HepG2 (cell line): ENCODE results near the gene TPPP2. TPM values are rescaled to one million over a fixed set of nuclear protein-coding genes. Genes with fewer than 3 reads are reported as not detected.

ENCODE experiments used
- BRD4 ChIP-seq: sonication (generic); formaldehyde crosslinking; IDR thresholded peaks from 2 replicates; pipeline ENCODE4 v1.4.0; 2020; ENCODE audit warnings: missing genetic modification reagents
- CAMTA2 ChIP-seq: sonication (generic); formaldehyde crosslinking; IDR thresholded peaks from 2 replicates; pipeline ENCODE4 v1.4.0; 2020; ENCODE audit warnings: mild to moderate bottlenecking, missing genetic modification reagents, borderline replicate concordance
- GMEB1 ChIP-seq: sonication (generic); formaldehyde crosslinking; IDR thresholded peaks from 2 replicates; pipeline ENCODE4 v1.5.1; 2020; ENCODE audit warnings: missing genetic modification reagents, mild to moderate bottlenecking, borderline replicate concordance
- KAT7 ChIP-seq: IDR thresholded peaks from 2 replicates; pipeline ENCODE4 v1.6.1; 2018; ENCODE audit warnings: borderline replicate concordance, missing compliant biosample characterization
- MTF2 ChIP-seq: sonication (generic); formaldehyde crosslinking; IDR thresholded peaks from 2 replicates; pipeline ENCODE4 v1.5.0; 2020; ENCODE audit warnings: missing genetic modification reagents, borderline replicate concordance
- NR2F1 ChIP-seq, 2 experiments: fragments of 450-650 bp in 1 of 2; formaldehyde crosslinking in 1 of 2; IDR thresholded peaks; 2 replicates each; pipeline versions ENCODE4 v1.5.0 to v1.6.1; 2016 to 2020; ENCODE audit warnings: mild to moderate bottlenecking in 1 of 2, missing compliant biosample characterization in 1 of 2, missing genetic modification reagents in 1 of 2, moderate library complexity in 1 of 2
- POLR2A ChIP-seq, 2 experiments: IDR thresholded peaks; 2 replicates each; pipeline ENCODE4 v1.6.1; 2011; ENCODE audit warnings: low read depth in 2 of 2, low read length in 2 of 2, mild to moderate bottlenecking in 1 of 2, moderate library complexity in 1 of 2; ENCODE audit not compliant: insufficient read depth in 1 of 2
- SRY ChIP-seq: sonication (generic); formaldehyde crosslinking; IDR thresholded peaks from 2 replicates; pipeline ENCODE4 v1.8.0; 2022; ENCODE audit warnings: mild to moderate bottlenecking, missing genetic modification reagents
- TAF1 ChIP-seq: sonication (generic); formaldehyde crosslinking; IDR thresholded peaks from 2 replicates; pipeline ENCODE4 v1.4.0; 2020; ENCODE audit warnings: missing genetic modification reagents
- ZNF451 ChIP-seq: sonication (generic); formaldehyde crosslinking; IDR thresholded peaks from 2 replicates; pipeline ENCODE4 v1.5.0; 2020; ENCODE audit warnings: mild to moderate bottlenecking, missing genetic modification reagents
- ZNF460 ChIP-seq: sonication (generic); formaldehyde crosslinking; IDR thresholded peaks from 2 replicates; pipeline ENCODE4 v1.5.1; 2020; ENCODE audit warnings: missing genetic modification reagents, mild to moderate bottlenecking, borderline replicate concordance
- ZNF468 ChIP-seq: sonication (generic); formaldehyde crosslinking; IDR thresholded peaks from 2 replicates; pipeline ENCODE4 v1.8.0; 2022; ENCODE audit warnings: mild to moderate bottlenecking, moderate library complexity, missing genetic modification reagents
- ZNF552 ChIP-seq: sonication (generic); formaldehyde crosslinking; IDR thresholded peaks from 2 replicates; pipeline ENCODE4 v1.9.0; 2022; ENCODE audit warnings: missing genetic modification reagents, mild to moderate bottlenecking, borderline replicate concordance
- ZNF564 ChIP-seq: sonication (generic); formaldehyde crosslinking; IDR thresholded peaks from 2 replicates; pipeline ENCODE4 v1.8.1; 2023; ENCODE audit warnings: mild to moderate bottlenecking, missing genetic modification reagents
- ZNF709 ChIP-seq: sonication (generic); formaldehyde crosslinking; IDR thresholded peaks from 2 replicates; pipeline ENCODE4 v1.5.0; 2020; ENCODE audit warnings: mild to moderate bottlenecking, missing genetic modification reagents
- ZNF747 ChIP-seq: sonication (generic); formaldehyde crosslinking; IDR thresholded peaks from 2 replicates; pipeline ENCODE4 v1.8.1; 2023; ENCODE audit warnings: missing genetic modification reagents, mild to moderate bottlenecking, borderline replicate concordance
- ZNF780A ChIP-seq: sonication (generic); formaldehyde crosslinking; IDR thresholded peaks from 2 replicates; pipeline ENCODE4 v1.8.0; 2022; ENCODE audit warnings: mild to moderate bottlenecking, missing genetic modification reagents, moderate library complexity
- polyA plus RNA-seq, 8 experiments: library from polyadenylated mRNA; depleted of rRNA in 3 of 8; stranded (reverse) in 7 of 8; unstranded in 1 of 8; fragments of >200 nt; fragmentation: Illumina TruSeq in 4 of 8; extraction: Trizol in 4 of 8; gene quantifications; 2 replicates each; pipeline versions ENCODE4 v1.2.1 to v1.2.3, GENCODE V29; 2011 to 2016; ENCODE audit warnings: low read depth in 4 of 8, missing spikeins in 1 of 8, mixed read lengths in 1 of 8; ENCODE audit not compliant: insufficient read depth in 1 of 8
- total RNA-seq, 5 experiments: library from RNA; depleted of rRNA; stranded (reverse); fragments of >200 nt; fragmentation: Illumina TruSeq; extraction: Trizol; gene quantifications; 2 replicates each; pipeline ENCODE4 v1.2.3, GENCODE V29; 2016; ENCODE audit warnings: low read depth in 1 of 5
- TF ChIP-seq, protein P1 (sequence below): sonication (generic); formaldehyde crosslinking; IDR thresholded peaks from 2 replicates; pipeline ENCODE4 v1.8.1; 2023; ENCODE audit warnings: mild to moderate bottlenecking, moderate library complexity, missing genetic modification reagents
- TF ChIP-seq, protein P2 (sequence below): sonication (generic); formaldehyde crosslinking; IDR thresholded peaks from 2 replicates; pipeline ENCODE4 v1.5.1; 2020; ENCODE audit warnings: mild to moderate bottlenecking, missing genetic modification reagents, moderate library complexity
- TF ChIP-seq, protein P3 (sequence below): sonication (generic); formaldehyde crosslinking; IDR thresholded peaks from 2 replicates; pipeline ENCODE4 v1.8.0; 2022; ENCODE audit warnings: mild to moderate bottlenecking, missing genetic modification reagents, borderline replicate concordance

The TPPP2 gene
- total and polyA plus RNA-seq, 2 of the 13 experiments (the other 11 are each of a cell fraction or from before 2014, with no cell fraction given), result 0.58 to 4.2 TPM

GRCh38 chr14:21069388-21070082 lies 39.5 kb downstream of the TPPP2 start (continued):
- no peak for TF ChIP-seq POLR2A (IDR thresholded peaks at IDR 0.05; ENCODE audit: insufficient read depth in 1 of 2, low read depth in 2 of 2, low read length in 2 of 2)
- 0 out of 2 replicates have a peak, but pooled peaks have one; percentile 51 for TF ChIP-seq GMEB1 (CRISPR knock-in tag)
- TF ChIP-seq ZNF468, result no peak
- peak; percentile 41; the same call in 1 of the 2 replicates for TF ChIP-seq ZNF460 (CRISPR knock-in tag)
- peak; percentile 75 to 85 for TF ChIP-seq NR2F1 (CRISPR knock-in tag; IDR thresholded peaks at IDR 0.05)
- TF ChIP-seq ZNF564 (CRISPR knock-in tag), result peak; percentile 71; the same call in 1 of the 2 replicates
- no peak for TF ChIP-seq ZNF709 (CRISPR knock-in tag)
- TF ChIP-seq, protein P1, sequence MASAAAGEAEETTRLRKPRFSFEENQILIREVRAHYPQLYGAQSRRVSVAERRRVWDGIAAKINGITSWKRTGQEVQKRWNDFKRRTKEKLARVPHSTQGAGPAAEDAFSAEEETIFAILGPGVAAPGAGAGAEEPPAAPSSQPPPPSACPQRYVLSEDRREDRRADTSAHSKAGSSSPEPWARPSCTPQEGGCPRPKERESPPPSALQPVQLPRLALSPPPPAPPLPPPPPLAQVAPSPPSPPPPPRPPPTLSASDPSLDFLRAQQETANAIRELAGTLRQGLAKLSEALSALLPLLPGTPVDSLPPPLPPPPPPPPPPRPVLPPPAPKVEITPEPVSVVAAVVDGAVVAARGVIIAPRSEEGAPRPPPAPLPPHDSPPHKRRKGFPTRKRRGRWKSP (CRISPR knock-in tag), result peak; percentile 35; the same call in 1 of the 2 replicates
- TF ChIP-seq MTF2 (CRISPR knock-in tag), result peak; percentile 40; the same call in 1 of the 2 replicates
- TF ChIP-seq SRY (CRISPR knock-in tag), result 0 out of 2 replicates have a peak, but pooled peaks have one; percentile 49
- TF ChIP-seq ZNF451, result no peak
- TF ChIP-seq ZNF780A, result 0 out of 2 replicates have a peak, but pooled peaks have one; percentile 29
- TF ChIP-seq ZNF552 (CRISPR knock-in tag), result 0 out of 2 replicates have a peak, but pooled peaks have one; percentile 70
- TF ChIP-seq TAF1 (CRISPR knock-in tag), result peak; percentile 59
- 0 out of 2 replicates have a peak, but pooled peaks have one; percentile 1 for TF ChIP-seq KAT7
- TF ChIP-seq, protein P2, sequence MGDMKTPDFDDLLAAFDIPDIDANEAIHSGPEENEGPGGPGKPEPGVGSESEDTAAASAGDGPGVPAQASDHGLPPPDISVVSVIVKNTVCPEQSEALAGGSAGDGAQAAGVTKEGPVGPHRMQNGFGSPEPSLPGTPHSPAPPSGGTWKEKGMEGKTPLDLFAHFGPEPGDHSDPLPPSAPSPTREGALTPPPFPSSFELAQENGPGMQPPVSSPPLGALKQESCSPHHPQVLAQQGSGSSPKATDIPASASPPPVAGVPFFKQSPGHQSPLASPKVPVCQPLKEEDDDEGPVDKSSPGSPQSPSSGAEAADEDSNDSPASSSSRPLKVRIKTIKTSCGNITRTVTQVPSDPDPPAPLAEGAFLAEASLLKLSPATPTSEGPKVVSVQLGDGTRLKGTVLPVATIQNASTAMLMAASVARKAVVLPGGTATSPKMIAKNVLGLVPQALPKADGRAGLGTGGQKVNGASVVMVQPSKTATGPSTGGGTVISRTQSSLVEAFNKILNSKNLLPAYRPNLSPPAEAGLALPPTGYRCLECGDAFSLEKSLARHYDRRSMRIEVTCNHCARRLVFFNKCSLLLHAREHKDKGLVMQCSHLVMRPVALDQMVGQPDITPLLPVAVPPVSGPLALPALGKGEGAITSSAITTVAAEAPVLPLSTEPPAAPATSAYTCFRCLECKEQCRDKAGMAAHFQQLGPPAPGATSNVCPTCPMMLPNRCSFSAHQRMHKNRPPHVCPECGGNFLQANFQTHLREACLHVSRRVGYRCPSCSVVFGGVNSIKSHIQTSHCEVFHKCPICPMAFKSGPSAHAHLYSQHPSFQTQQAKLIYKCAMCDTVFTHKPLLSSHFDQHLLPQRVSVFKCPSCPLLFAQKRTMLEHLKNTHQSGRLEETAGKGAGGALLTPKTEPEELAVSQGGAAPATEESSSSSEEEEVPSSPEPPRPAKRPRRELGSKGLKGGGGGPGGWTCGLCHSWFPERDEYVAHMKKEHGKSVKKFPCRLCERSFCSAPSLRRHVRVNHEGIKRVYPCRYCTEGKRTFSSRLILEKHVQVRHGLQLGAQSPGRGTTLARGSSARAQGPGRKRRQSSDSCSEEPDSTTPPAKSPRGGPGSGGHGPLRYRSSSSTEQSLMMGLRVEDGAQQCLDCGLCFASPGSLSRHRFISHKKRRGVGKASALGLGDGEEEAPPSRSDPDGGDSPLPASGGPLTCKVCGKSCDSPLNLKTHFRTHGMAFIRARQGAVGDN (CRISPR knock-in tag), result peak; percentile 73
- 0 out of 2 replicates have a peak, but pooled peaks have one; percentile 85 for TF ChIP-seq CAMTA2 (CRISPR knock-in tag)
- peak; percentile 35; the same call in 1 of the 2 replicates for TF ChIP-seq BRD4 (CRISPR knock-in tag)
- TF ChIP-seq, protein P3, sequence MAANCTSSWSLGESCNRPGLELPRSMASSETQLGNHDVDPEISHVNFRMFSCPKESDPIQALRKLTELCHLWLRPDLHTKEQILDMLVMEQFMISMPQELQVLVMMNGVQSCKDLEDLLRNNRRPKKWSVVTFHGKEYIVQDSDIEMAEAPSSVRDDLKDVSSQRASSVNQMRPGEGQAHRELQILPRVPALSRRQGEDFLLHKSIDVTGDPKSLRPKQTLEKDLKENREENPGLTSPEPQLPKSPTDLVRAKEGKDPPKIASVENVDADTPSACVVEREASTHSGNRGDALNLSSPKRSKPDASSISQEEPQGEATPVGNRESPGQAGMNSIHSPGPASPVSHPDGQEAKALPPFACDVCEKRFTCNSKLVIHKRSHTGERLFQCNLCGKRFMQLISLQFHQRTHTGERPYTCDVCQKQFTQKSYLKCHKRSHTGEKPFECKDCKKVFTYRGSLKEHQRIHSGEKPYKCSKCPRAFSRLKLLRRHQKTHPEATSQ (CRISPR knock-in tag), result peak; percentile 62; the same call in 1 of the 2 replicates
- peak; percentile 60; the same call in 1 of the 2 replicates for TF ChIP-seq ZNF747 (CRISPR knock-in tag)
